Caco-2 (cell line): ENCODE results near the gene POLR1H. TPM values are rescaled to one million over a fixed set of nuclear protein-coding genes. Genes with fewer than 3 reads are reported as not detected.

Source experiments
- BruUV-seq: library from RNA; stranded (reverse); fragments of 400-500 nt; replicated peaks from 2 replicates; lab custom pipeline; 2021; lab: Mats Ljungman, UMichigan
- CTCF ChIA-PET: fragments of 300-600 bp; sonication (Branson Sonifier 250); formaldehyde crosslinking; loops from one replicate; lab custom pipeline; 2022; ENCODE audit warnings: antibody characterized with exemption; lab: Charles Lee
- POLR2A ChIA-PET: fragments of 300-600 bp; sonication (Branson Sonifier 250); formaldehyde crosslinking; loops from one replicate; lab custom pipeline; 2022; ENCODE audit warnings: antibody characterized with exemption; lab: Charles Lee
- DNase-seq, 2 experiments: peaks; one replicate each; pipeline versions ENCODE4 v3.0.0 to v3.0.0-alpha.2; 2020 to 2022
- H3K27me3 ChIP-seq: replicated peaks from 2 replicates; pipeline ENCODE4 v1.6.0; 2011; ENCODE audit warnings: low read length; ENCODE audit not compliant: control insufficient read depth, insufficient read depth
- H3K36me3 ChIP-seq: 2 replicates; pipeline ENCODE4 v1.5.1; 2011; ENCODE audit warnings: low read length; ENCODE audit not compliant: control insufficient read depth, insufficient read depth
- H3K4me1 ChIP-seq: fragments of 250-450 bp; sonication (Bioruptor Pico); 2 replicates; pipeline ENCODE4 v1.5.1; 2020; ENCODE audit warnings: mild to moderate bottlenecking
- H3K4me3 ChIP-seq: 2 replicates; pipeline ENCODE4 v1.5.1; 2011; ENCODE audit warnings: low read depth, mild to moderate bottlenecking, control low read depth, low read length
- H3K9me3 ChIP-seq: fragments of 250-450 bp; sonication (Bioruptor Pico); 2 replicates; pipeline ENCODE4 v1.5.1; 2020; ENCODE audit warnings: mild to moderate bottlenecking, moderate library complexity
- H3K27ac Mint-ChIP-seq: one replicate; pipeline ENCODE4 v1.8.0; 2022; ENCODE audit warnings: mixed read lengths; ENCODE audit not compliant: unreplicated experiment
- H3K27me3 Mint-ChIP-seq: one replicate; pipeline ENCODE4 v1.8.0; 2022; ENCODE audit warnings: mixed read lengths; ENCODE audit not compliant: insufficient read depth, unreplicated experiment
- H3K36me3 Mint-ChIP-seq: one replicate; pipeline ENCODE4 v1.8.0; 2022; ENCODE audit warnings: mild to moderate bottlenecking, mixed read lengths; ENCODE audit not compliant: insufficient read depth, unreplicated experiment
- H3K4me1 Mint-ChIP-seq: one replicate; pipeline ENCODE4 v1.8.0; 2022; ENCODE audit warnings: low read depth, mixed read lengths; ENCODE audit not compliant: unreplicated experiment
- H3K4me3 Mint-ChIP-seq: one replicate; pipeline ENCODE4 v1.8.0; 2022; ENCODE audit warnings: mild to moderate bottlenecking, moderate library complexity, mixed read lengths; ENCODE audit not compliant: unreplicated experiment
- H3K9me3 Mint-ChIP-seq: one replicate; pipeline ENCODE4 v1.8.0; 2022; ENCODE audit warnings: mixed read lengths; ENCODE audit not compliant: unreplicated experiment
- CTCF ChIP-seq, 2 experiments: fragments of 200-600 bp in 1 of 2; IDR thresholded peaks; 1 replicate in 1 of 2; 2 replicates in 1 of 2; pipeline versions ENCODE4 v1.5.1 to v1.8.0; 2011 to 2022; ENCODE audit warnings: antibody characterized with exemption in 1 of 2, control low read depth in 1 of 2, inconsistent platforms in 1 of 2, low read depth in 1 of 2, low read length in 1 of 2, mild to moderate bottlenecking in 1 of 2, moderate library complexity in 1 of 2; ENCODE audit not compliant: insufficient read depth in 1 of 2, severe bottlenecking in 1 of 2, unreplicated experiment in 1 of 2
- intact Hi-C: fragments of 100-400 bp; cut with micrococcal nuclease; formaldehyde crosslinking; loops from one replicate; pipeline ENCODE4 v1.10.0; 2022; ENCODE audit not compliant: unreplicated experiment
- total RNA-seq: library from RNA; stranded (reverse); gene quantifications from 2 replicates; pipeline ENCODE4 v1.2.3, GENCODE V29; 2022

POLR1H gene
- total RNA-seq, 1 experiment from 2014 or later = 27.6 TPM

DNA sequence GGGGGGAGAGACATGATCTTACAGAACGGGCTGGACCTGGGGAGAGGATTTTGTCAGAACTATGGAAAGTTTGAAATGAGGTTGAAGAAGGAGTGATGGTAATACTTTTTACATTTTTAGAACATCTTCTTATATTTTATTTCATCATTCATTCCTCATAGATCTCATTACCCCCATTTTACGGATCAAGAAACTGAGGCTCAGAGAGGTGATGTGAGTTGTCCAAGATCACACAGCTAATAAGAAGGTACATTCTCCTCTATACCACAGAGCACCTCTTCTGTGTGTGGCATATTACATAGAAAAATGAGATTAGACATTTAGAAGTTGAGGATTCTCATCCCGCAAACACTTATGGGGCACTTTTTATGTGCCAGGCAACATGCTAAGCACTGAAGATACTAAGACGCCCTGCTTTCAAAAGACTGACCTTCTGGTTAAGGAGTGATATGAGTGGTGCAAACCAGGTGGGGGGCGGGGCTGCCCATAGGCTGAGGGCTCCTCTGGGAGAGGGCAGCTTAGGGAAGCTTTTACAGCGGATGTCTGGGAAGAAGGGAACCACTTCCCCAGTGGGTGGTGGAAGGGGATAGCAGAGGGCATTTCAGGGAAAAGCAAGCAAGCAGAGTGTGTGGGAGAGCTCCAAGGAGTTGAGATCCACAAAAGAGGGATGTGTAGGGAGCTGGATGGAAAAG, 31.9 kb downstream of the POLR1H start:
- ChIA-PET CTCF (no interaction called here), POLR2A (no interaction called here)
- DNase-seq = no peak
- H3K36me3 Mint-ChIP-seq = no peaks in the 10 kb centered on the region
- intact Hi-C loops = no loop called here
- no peak overlapping the region for H3K27ac Mint-ChIP-seq
- H3K27me3 Mint-ChIP-seq = peaks cover 13% of the 10 kb centered on the region
- BruUV-seq = no TSS peak
- Histone ChIP-seq H3K27me3 (no peaks in the 10 kb centered on the region), H3K9me3 (no peaks in the 10 kb centered on the region), H3K4me1 (peaks cover 29% of the 10 kb centered on the region), H3K36me3 (no peaks in the 10 kb centered on the region), H3K4me3 (no peak overlapping the region)
- H3K4me1 Mint-ChIP-seq = peaks cover 17% of the 10 kb centered on the region
- no peaks in the 10 kb centered on the region for H3K9me3 Mint-ChIP-seq
- no peak overlapping the region for H3K4me3 Mint-ChIP-seq
- no peak for TF ChIP-seq CTCF (IDR thresholded peaks at IDR 0.05; ENCODE audit: insufficient read depth in 1 of 2, low read depth in 1 of 2, low read length in 1 of 2, severe bottlenecking in 1 of 2, unreplicated experiment in 1 of 2)

DNA sequence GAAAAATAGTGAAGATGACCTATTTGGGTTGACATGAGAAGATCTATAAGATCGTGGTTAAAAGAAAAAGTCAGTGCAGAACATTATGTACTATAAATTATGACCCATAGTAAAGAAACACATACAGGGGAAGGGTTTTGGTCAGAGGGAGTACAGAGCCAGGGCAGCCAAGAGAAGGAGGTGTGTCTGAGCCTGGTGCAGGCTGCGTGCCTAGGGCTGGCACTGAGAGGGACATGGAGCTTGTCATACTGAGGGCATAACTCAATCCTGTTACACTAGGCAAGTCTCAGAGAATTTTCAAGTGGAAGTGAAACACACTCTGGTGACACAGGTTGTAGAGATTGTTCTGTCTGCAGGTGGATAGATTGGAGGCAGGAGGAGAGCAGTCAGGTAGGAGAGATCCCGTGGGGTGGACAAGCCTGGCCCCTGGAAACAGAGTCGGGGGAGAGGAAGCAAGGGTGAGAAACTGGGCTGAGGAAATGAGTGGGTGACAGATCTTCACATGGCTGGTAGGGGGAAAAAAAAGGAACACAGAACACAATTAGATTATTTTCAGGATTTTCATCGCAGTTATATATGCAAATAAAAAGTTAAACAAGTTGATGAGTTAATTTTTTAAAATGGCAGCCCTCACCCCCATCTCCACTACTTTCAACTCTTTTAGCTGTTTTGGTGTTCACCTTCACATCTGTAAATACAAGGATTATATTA, 33.0 kb downstream of the POLR1H start:
- Histone ChIP-seq H3K4me1 (peaks cover 36% of the 10 kb centered on the region), H3K9me3 (no peaks in the 10 kb centered on the region), H3K27me3 (no peaks in the 10 kb centered on the region), H3K36me3 (no peaks in the 10 kb centered on the region), H3K4me3 (no peak overlapping the region)
- DNase-seq = no peak
- BruUV-seq = no TSS peak
- intact Hi-C loops = no loop called here
- H3K27me3 Mint-ChIP-seq = peaks cover 9% of the 10 kb centered on the region
- no peak for TF ChIP-seq CTCF (IDR thresholded peaks at IDR 0.05; ENCODE audit: insufficient read depth in 1 of 2, low read depth in 1 of 2, low read length in 1 of 2, severe bottlenecking in 1 of 2, unreplicated experiment in 1 of 2)
- CTCF ChIA-PET = interaction anchor here (0.9 kb wide), 1 partner anchor 9 kb away, joined by 4 read pairs; no protein-coding TSS in a partner anchor
- H3K4me1 Mint-ChIP-seq = peaks cover 28% of the 10 kb centered on the region
- no peak overlapping the region for H3K27ac Mint-ChIP-seq
- H3K9me3 Mint-ChIP-seq = no peaks in the 10 kb centered on the region
- no peaks in the 10 kb centered on the region for H3K36me3 Mint-ChIP-seq
- POLR2A ChIA-PET = no interaction called here
- H3K4me3 Mint-ChIP-seq = no peak overlapping the region

GRCh38 chr6:30096829-30097228, 35.8 kb downstream of the POLR1H start:
- peaks cover 39% of the 10 kb centered on the region for H3K4me1 ChIP-seq
- no peak overlapping the region for H3K4me3 Mint-ChIP-seq
- H3K4me1 Mint-ChIP-seq = peaks cover 41% of the 10 kb centered on the region
- H3K9me3 ChIP-seq = no peaks in the 10 kb centered on the region
- H3K36me3 Mint-ChIP-seq = no peaks in the 10 kb centered on the region
- H3K27me3 Mint-ChIP-seq = peaks cover 6% of the 10 kb centered on the region
- BruUV-seq = no TSS peak
- CTCF ChIA-PET = no interaction called here
- H3K27me3 ChIP-seq = no peaks in the 10 kb centered on the region
- POLR2A ChIA-PET = no interaction called here
- no peak overlapping the region for H3K4me3 ChIP-seq
- no peaks in the 10 kb centered on the region for H3K36me3 ChIP-seq
- intact Hi-C loops = no loop called here
- TF ChIP-seq CTCF (IDR thresholded peaks at IDR 0.05; ENCODE audit: insufficient read depth in 1 of 2, low read depth in 1 of 2, low read length in 1 of 2, severe bottlenecking in 1 of 2, unreplicated experiment in 1 of 2) = no peak
- DNase-seq = no peak
- no peaks in the 10 kb centered on the region for H3K9me3 Mint-ChIP-seq
- no peak overlapping the region for H3K27ac Mint-ChIP-seq
